GM18867 (cell line): ENCODE data around the gene TMEM132D.

Experiments used
- ATAC-seq: cut with Tn5 transposase; IDR thresholded peaks from one replicate; pipeline ENCODE4 v1.9.1; 2021; ENCODE audit warnings: mild to moderate bottlenecking, moderate library complexity; ENCODE audit not compliant: unreplicated experiment

Gene TMEM132D

DNA sequence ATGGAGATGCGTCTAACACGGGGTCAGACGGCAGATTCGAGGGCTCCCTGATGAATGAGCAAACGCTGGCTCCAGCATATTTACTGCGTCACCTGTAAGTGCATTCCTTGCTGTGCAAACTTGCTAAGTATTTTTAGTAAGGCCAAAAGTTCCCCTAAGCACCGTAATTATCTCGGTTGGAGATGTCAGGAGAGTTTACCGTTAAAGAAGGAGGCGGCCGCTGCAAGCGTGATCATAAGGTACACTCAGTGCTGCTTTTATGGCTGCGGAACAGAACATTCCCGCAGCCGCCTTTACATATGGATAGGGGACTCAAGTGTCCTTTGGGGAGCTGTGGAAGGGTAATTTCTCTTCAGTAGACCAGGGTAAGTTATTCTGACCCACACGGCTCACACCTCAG is 875.0 kb downstream of the TMEM132D start:
- ATAC-seq, result no peak

GRCh38 chr12:129025055-129025454 is 878.8 kb downstream of the TMEM132D start:
- ATAC-seq, result no peak
